NCI-H524 treated with DMSO at 0.1 percent for 48 hours (cell line): ENCODE results near the gene CREB3L4.

Experiments used
- DNase-seq: peaks from one replicate; lab custom pipeline; 2025; lab: John Stamatoyannopoulos, UW

The CREB3L4 gene

GRCh38 chr1:153967107-153967999 is at the start of gene CREB3L4:
Gene CREB3L4 (plus strand): TSS chr1:153967902. CDS start chr1:153968526, 624 bp downstream.
- peak; percentile 91 for DNase-seq

GRCh38 chr1:153919876-153920852 is 47.5 kb upstream of the CREB3L4 start:
- no peak for DNase-seq

- DNase-seq, result no peak
These were observed 46.5 kb upstream of the CREB3L4 start for GRCh38 chr1:153921080-153921802.

GRCh38 chr1:153921803-153922075 is 46.0 kb upstream of the CREB3L4 start:
- DNase-seq, result no peak

- DNase-seq, result no peak
These were observed 45.4 kb upstream of the CREB3L4 start for GRCh38 chr1:153922076-153922971.

GRCh38 chr1:153922972-153923925 is 44.5 kb upstream of the CREB3L4 start, which contains the start of gene GATAD2B:
Gene GATAD2B (minus strand): TSS chr1:153922972. CDS start chr1:153828347, 94,625 bp downstream.
- DNase-seq, result peak; percentile 96

GRCh38 chr1:153926405-153926804 is 41.3 kb upstream of the CREB3L4 start:
- no peak for DNase-seq

GRCh38 chr1:153928245-153928644 is 39.5 kb upstream of the CREB3L4 start:
- DNase-seq, result no peak

- no peak for DNase-seq
These were observed 38.8 kb upstream of the CREB3L4 start for GRCh38 chr1:153928791-153929341.

GRCh38 chr1:153929426-153929825 is 38.3 kb upstream of the CREB3L4 start:
- DNase-seq, result no peak

- DNase-seq, result no peak
These were observed 37.4 kb upstream of the CREB3L4 start for GRCh38 chr1:153929981-153930948.

- no peak for DNase-seq
These were observed 35.3 kb upstream of the CREB3L4 start for GRCh38 chr1:153932156-153933131.

GRCh38 chr1:153933430-153933829 is 34.3 kb upstream of the CREB3L4 start:
- DNase-seq, result no peak

- DNase-seq, result no peak
These were observed 33.7 kb upstream of the CREB3L4 start for GRCh38 chr1:153933955-153934354.

- DNase-seq, result no peak
These were observed 33.0 kb upstream of the CREB3L4 start for GRCh38 chr1:153934746-153935145.

GRCh38 chr1:153936011-153936802 is 31.5 kb upstream of the CREB3L4 start:
- no peak for DNase-seq
